CD14-positive monocyte (primary cell): ENCODE data around the gene ZNF689. TPM values are rescaled to one million over a fixed set of nuclear protein-coding genes. Genes with fewer than 3 reads are reported as not detected.

Source experiments
- DNase-seq, 3 donors: peaks; one replicate each; pipeline ENCODE4 v3.0.0-alpha.2; 2011 to 2022
- H2AFZ ChIP-seq: 2 replicates; pipeline ENCODE4 v1.6.0; 2012; ENCODE audit warnings: mild to moderate bottlenecking, low read depth, low read length, inconsistent platforms; ENCODE audit not compliant: insufficient read depth, poor library complexity, severe bottlenecking
- H3K27ac ChIP-seq, 2 donors: 1 replicate in 1 of 2; 2 replicates in 1 of 2; pipeline ENCODE4 v1.5.1; 2012 to 2013; ENCODE audit warnings: low read length in 2 of 2, control low read depth in 1 of 2, inconsistent platforms in 1 of 2, low read depth in 1 of 2, mild to moderate bottlenecking in 1 of 2
- H3K27me3 ChIP-seq, 2 donors: one replicate each; pipeline versions ENCODE4 v1.6.0 to v1.6.1; 2011 to 2013; ENCODE audit warnings: low read length in 2 of 2; ENCODE audit not compliant: control insufficient read depth in 2 of 2, insufficient read depth in 2 of 2
- H3K36me3 ChIP-seq, 2 donors: replicated peaks in 1 of 2; 1 replicate in 1 of 2; 2 replicates in 1 of 2; pipeline versions ENCODE4 v1.5.1 to v1.6.1; 2012 to 2013; ENCODE audit warnings: low read length in 2 of 2, control low read depth in 1 of 2, inconsistent platforms in 1 of 2, mild to moderate bottlenecking in 1 of 2; ENCODE audit not compliant: insufficient read depth in 2 of 2, control insufficient read depth in 1 of 2
- H3K4me1 ChIP-seq, 2 donors: 1 replicate in 1 of 2; 2 replicates in 1 of 2; pipeline versions ENCODE4 v1.5.1 to v1.6.1; 2012 to 2013; ENCODE audit warnings: low read length in 2 of 2, control low read depth in 1 of 2, inconsistent platforms in 1 of 2, mild to moderate bottlenecking in 1 of 2, moderate library complexity in 1 of 2; ENCODE audit not compliant: insufficient read depth in 2 of 2, control insufficient read depth in 1 of 2
- H3K4me2 ChIP-seq: replicated peaks from 2 replicates; pipeline ENCODE3; 2012; ENCODE audit warnings: low read length, moderate library complexity, mild to moderate bottlenecking; ENCODE audit not compliant: poor library complexity, severe bottlenecking; ENCODE audit errors: extremely low read depth
- H3K4me3 ChIP-seq, 3 experiments: fragments of 200-600 bp in 1 of 3; sonication (generic) in 1 of 3; replicated peaks in 1 of 3; 1 replicate in 2 of 3; 2 replicates in 1 of 3; pipeline ENCODE4 v1.5.1; 2011 to 2013; ENCODE audit warnings: low read length in 3 of 3, mild to moderate bottlenecking in 3 of 3, control low read depth in 2 of 3, low read depth in 2 of 3, inconsistent platforms in 1 of 3, moderate library complexity in 1 of 3
- H3K79me2 ChIP-seq: 2 replicates; pipeline ENCODE4 v1.6.0; 2012; ENCODE audit warnings: mild to moderate bottlenecking, control low read depth, inconsistent platforms, low read length, moderate library complexity; ENCODE audit not compliant: insufficient read depth
- H3K9ac ChIP-seq: 2 replicates; pipeline ENCODE4 v1.6.0; 2017; ENCODE audit warnings: low read length, mild to moderate bottlenecking; ENCODE audit not compliant: insufficient read depth, poor library complexity, severe bottlenecking
- H3K9me3 ChIP-seq, 2 donors: replicated peaks in 1 of 2; 1 replicate in 1 of 2; 2 replicates in 1 of 2; pipeline versions ENCODE4 v1.5.1 to v1.6.1; 2012 to 2013; ENCODE audit warnings: low read length in 2 of 2, control low read depth in 1 of 2; ENCODE audit not compliant: control insufficient read depth in 1 of 2, insufficient read depth in 1 of 2
- H4K20me1 ChIP-seq: 2 replicates; pipeline ENCODE4 v1.6.0; 2012; ENCODE audit warnings: mild to moderate bottlenecking, low read length, control low read depth, moderate library complexity; ENCODE audit not compliant: insufficient read depth
- H3K27ac Mint-ChIP-seq, 7 donors: one replicate each; pipeline ENCODE4 v1.8.0; 2020; ENCODE audit warnings: mild to moderate bottlenecking in 7 of 7, mixed read lengths in 7 of 7, moderate library complexity in 6 of 7, inconsistent platforms in 2 of 7
- H3K27me3 Mint-ChIP-seq, 3 donors: one replicate each; pipeline ENCODE4 v1.8.0; 2021 to 2022; ENCODE audit warnings: low read depth in 3 of 3, mild to moderate bottlenecking in 3 of 3, mixed read lengths in 3 of 3, moderate library complexity in 3 of 3, inconsistent platforms in 1 of 3
- H3K36me3 Mint-ChIP-seq, 2 donors: one replicate each; pipeline ENCODE4 v1.8.0; 2020; ENCODE audit warnings: mixed read lengths in 2 of 2, inconsistent platforms in 1 of 2, mild to moderate bottlenecking in 1 of 2
- H3K4me1 Mint-ChIP-seq: one replicate; pipeline ENCODE4 v1.8.0; 2020; ENCODE audit warnings: mild to moderate bottlenecking, mixed read lengths
- H3K4me3 Mint-ChIP-seq, 2 donors: one replicate each; pipeline ENCODE4 v1.8.0; 2020; ENCODE audit warnings: mild to moderate bottlenecking in 2 of 2, mixed read lengths in 2 of 2, moderate library complexity in 1 of 2
- H3K9me3 Mint-ChIP-seq, 7 donors: one replicate each; pipeline ENCODE4 v1.8.0; 2020 to 2022; ENCODE audit warnings: mixed read lengths in 7 of 7, mild to moderate bottlenecking in 6 of 7, moderate library complexity in 6 of 7, inconsistent platforms in 2 of 7
- WGBS: methylation state at CpG from one replicate; pipeline ENCODE4 v1.1.5; 2013; ENCODE audit warnings: missing lambda C conversion rate; ENCODE audit not compliant: insufficient coverage; 5-methylcytosine and 5-hydroxymethylcytosine counted together
- intact Hi-C, 2 donors: fragments of 100-400 bp; cut with micrococcal nuclease; formaldehyde crosslinking; loops; one replicate each; pipeline versions ENCODE4 v1.15.0 to v1.15.1; 2023
- polyA plus RNA-seq, 3 donors: library from polyadenylated mRNA; depleted of rRNA in 1 of 3; unstranded in 2 of 3; stranded (reverse) in 1 of 3; fragments of 300-500 nt in 2 of 3; fragments of >200 nt in 1 of 3; fragmentation: Illumina TruSeq in 2 of 3; gene quantifications; 1 replicate in 2 of 3; 2 replicates in 1 of 3; pipeline ENCODE4 v1.2.3, GENCODE V29; 2012 to 2021
- TF ChIP-seq, protein P1 (sequence below): fragments of 200-600 bp; IDR thresholded peaks from one replicate; pipeline ENCODE4 v1.8.0; 2022; ENCODE audit warnings: antibody characterized with exemption, mild to moderate bottlenecking

ZNF689 gene
- polyA plus RNA-seq, 3 donors: 4.1 to 11.2 (median 8.0) TPM

DNA sequence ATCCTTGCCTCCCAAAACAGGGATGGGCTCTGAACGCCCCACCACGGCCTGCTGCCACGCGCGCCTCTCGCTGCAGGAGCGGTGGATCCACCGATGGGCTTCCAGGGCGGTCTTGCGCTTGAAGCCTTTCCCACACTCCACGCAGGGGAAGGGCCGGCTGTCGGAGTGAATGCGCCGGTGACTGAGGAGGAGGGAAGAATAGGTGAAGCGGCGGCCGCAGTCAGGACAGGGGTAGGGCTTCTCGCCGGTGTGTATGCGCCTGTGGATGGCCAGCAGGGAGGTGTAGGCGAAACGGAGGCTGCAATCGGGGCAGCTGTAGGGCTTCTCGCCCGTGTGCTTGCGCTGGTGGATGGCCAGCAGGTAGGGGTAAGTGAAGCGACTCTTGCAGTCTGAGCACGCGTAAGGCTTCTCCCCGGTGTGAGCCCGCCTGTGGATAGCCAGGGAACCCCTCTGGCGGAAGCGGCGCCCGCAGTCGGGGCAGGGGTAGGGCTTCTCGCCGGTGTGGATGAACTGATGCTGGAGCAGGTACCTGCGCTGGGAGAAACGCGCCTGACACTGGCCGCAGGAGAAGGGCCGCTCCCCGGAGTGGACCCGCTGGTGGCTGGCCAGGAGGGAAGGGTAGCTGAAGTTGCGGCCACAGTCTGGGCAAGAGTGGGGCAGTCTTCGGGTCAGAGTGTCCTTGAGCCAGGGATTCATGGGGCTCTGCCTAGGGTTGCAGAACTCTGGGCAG, 27.4 kb downstream of the ZNF689 start:
- H4K20me1 ChIP-seq: no peaks in the 10 kb centered on the region
- Mint-ChIP-seq H3K4me3 (no peak overlapping the region), H3K36me3 (peaks cover 28 to 55% of the 10 kb centered on the region in 2 donors), H3K27me3 (no peaks in the 10 kb centered on the region), H3K27ac (peak overlapping the region in 1 of 7 donors; percentile 10), H3K9me3 (no peaks in the 10 kb centered on the region), H3K4me1 (peaks cover 22% of the 10 kb centered on the region)
- H3K4me2 ChIP-seq: no peak overlapping the region
- no peak overlapping the region for H3K9ac ChIP-seq
- H3K4me1 ChIP-seq: peaks cover 14 to 18% of the 10 kb centered on the region in 2 donors
- no peaks in the 10 kb centered on the region for H3K27me3 ChIP-seq
- H3K79me2 ChIP-seq: peaks cover 73% of the 10 kb centered on the region
- H2AFZ ChIP-seq: no peak overlapping the region
- DNase-seq: no peak
- WGBS: 98% methylated on average over 47 of the region's 48 CpGs
- no peaks in the 10 kb centered on the region for H3K9me3 ChIP-seq
- H3K36me3 ChIP-seq: peaks cover 29 to 48% of the 10 kb centered on the region in 2 donors
- no peak overlapping the region for H3K27ac ChIP-seq
- TF ChIP-seq, protein P1, sequence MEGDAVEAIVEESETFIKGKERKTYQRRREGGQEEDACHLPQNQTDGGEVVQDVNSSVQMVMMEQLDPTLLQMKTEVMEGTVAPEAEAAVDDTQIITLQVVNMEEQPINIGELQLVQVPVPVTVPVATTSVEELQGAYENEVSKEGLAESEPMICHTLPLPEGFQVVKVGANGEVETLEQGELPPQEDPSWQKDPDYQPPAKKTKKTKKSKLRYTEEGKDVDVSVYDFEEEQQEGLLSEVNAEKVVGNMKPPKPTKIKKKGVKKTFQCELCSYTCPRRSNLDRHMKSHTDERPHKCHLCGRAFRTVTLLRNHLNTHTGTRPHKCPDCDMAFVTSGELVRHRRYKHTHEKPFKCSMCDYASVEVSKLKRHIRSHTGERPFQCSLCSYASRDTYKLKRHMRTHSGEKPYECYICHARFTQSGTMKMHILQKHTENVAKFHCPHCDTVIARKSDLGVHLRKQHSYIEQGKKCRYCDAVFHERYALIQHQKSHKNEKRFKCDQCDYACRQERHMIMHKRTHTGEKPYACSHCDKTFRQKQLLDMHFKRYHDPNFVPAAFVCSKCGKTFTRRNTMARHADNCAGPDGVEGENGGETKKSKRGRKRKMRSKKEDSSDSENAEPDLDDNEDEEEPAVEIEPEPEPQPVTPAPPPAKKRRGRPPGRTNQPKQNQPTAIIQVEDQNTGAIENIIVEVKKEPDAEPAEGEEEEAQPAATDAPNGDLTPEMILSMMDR: no peak
- intact Hi-C loops: no loop called here
- no peak overlapping the region for H3K4me3 ChIP-seq

DNA sequence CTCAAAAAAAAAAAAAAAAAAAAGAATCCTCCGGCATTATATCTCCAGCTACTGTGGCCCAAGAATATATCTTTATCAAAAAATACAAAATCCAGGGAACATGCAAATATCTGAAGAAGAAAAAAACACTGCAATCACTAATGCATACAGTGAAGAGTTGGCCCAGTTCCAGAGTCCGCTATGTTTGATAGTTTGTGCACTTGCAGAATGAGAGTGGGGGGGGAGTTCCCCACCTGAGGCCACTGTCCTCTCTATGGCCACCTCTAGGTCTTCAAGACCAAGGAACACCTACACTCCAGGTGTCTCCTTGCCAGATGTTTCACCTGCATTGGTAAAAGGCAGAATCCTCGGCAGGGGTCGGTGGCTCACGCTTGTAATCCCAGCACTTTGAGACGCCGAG, 28.7 kb downstream of the ZNF689 start:
- H3K4me3 ChIP-seq: no peak overlapping the region
- peaks cover 34 to 52% of the 10 kb centered on the region in 2 donors for H3K36me3 ChIP-seq
- H3K4me1 Mint-ChIP-seq: peaks cover 19% of the 10 kb centered on the region
- no peaks in the 10 kb centered on the region for H3K27me3 ChIP-seq
- H2AFZ ChIP-seq: no peak overlapping the region
- H3K4me1 ChIP-seq: peaks cover 14 to 18% of the 10 kb centered on the region in 2 donors
- no peaks in the 10 kb centered on the region for H4K20me1 ChIP-seq
- H3K36me3 Mint-ChIP-seq: peaks cover 25 to 59% of the 10 kb centered on the region in 2 donors
- H3K27ac ChIP-seq: no peak overlapping the region
- DNase-seq: no peak
- H3K27me3 Mint-ChIP-seq: no peaks in the 10 kb centered on the region
- peaks cover 62% of the 10 kb centered on the region for H3K79me2 ChIP-seq
- intact Hi-C loops: no loop called here
- H3K9me3 ChIP-seq: no peaks in the 10 kb centered on the region
- H3K9me3 Mint-ChIP-seq: no peaks in the 10 kb centered on the region
- 100% methylated on average over 4 of the region's 7 CpGs for WGBS
- no peak overlapping the region for H3K9ac ChIP-seq
- TF ChIP-seq, protein P1: no peak
- H3K4me2 ChIP-seq: no peak overlapping the region
- no peak overlapping the region for H3K4me3 Mint-ChIP-seq
- peak overlapping the region in 2 of 7 donors; percentile 32 to 36 for H3K27ac Mint-ChIP-seq
